Panc1 (cell line): Measurements from ENCODE around the gene USP31. TPM values are rescaled to one million over a fixed set of nuclear protein-coding genes. Genes with fewer than 3 reads are reported as not detected.

Source experiments
- ATAC-seq: fragments of 200-7000 bp; cut with Tn5 transposase; 2 replicates; pipeline ENCODE4 v1.9.1; 2020; ENCODE audit warnings: mild to moderate bottlenecking, moderate library complexity
- BruUV-seq: library from RNA; stranded (reverse); fragments of 400-500 nt; replicated peaks from 2 replicates; lab custom pipeline; 2021; lab: Mats Ljungman, UMichigan
- CTCF ChIA-PET: fragments of 300-600 bp; sonication (Branson Sonifier 250); formaldehyde crosslinking; loops from one replicate; lab custom pipeline; 2022; ENCODE audit warnings: antibody characterized with exemption; lab: Charles Lee
- POLR2A ChIA-PET: fragments of 300-600 bp; sonication (Branson Sonifier 250); formaldehyde crosslinking; loops from one replicate; lab custom pipeline; 2022; ENCODE audit warnings: antibody characterized with exemption; lab: Charles Lee
- DNase-seq: peaks from one replicate; pipeline ENCODE4 v3.0.0-alpha.2; 2010; ENCODE audit warnings: low read depth, low spot score
- H3K27ac ChIP-seq: 2 replicates; pipeline ENCODE4 v1.5.1; 2011; ENCODE audit warnings: mild to moderate bottlenecking, low read length, inconsistent platforms
- H3K27me3 ChIP-seq: fragments of 200-500 bp; sonication (Bioruptor generic); 2 replicates; pipeline ENCODE4 v1.6.0; 2014; ENCODE audit warnings: low read length, inconsistent platforms; ENCODE audit not compliant: control insufficient read depth, insufficient read depth
- H3K36me3 ChIP-seq: fragments of 200-500 bp; sonication (Bioruptor generic); 2 replicates; pipeline ENCODE4 v1.5.1; 2014; ENCODE audit warnings: inconsistent platforms, mild to moderate bottlenecking, low read length, moderate library complexity; ENCODE audit not compliant: control insufficient read depth, insufficient read depth
- H3K4me1 ChIP-seq: 2 replicates; pipeline ENCODE4 v1.5.1; 2011; ENCODE audit warnings: inconsistent platforms, mild to moderate bottlenecking, low read length, moderate library complexity; ENCODE audit not compliant: control insufficient read depth, insufficient read depth
- H3K4me3 ChIP-seq, 2 experiments: 2 replicates each; pipeline ENCODE4 v1.5.1; 2011 to 2012; ENCODE audit warnings: low read depth in 2 of 2, low read length in 2 of 2, mild to moderate bottlenecking in 2 of 2, inconsistent platforms in 1 of 2, moderate library complexity in 1 of 2
- H3K9me3 ChIP-seq: fragments of 200-500 bp; sonication (Bioruptor generic); 2 replicates; pipeline ENCODE4 v1.5.1; 2014; ENCODE audit warnings: low read depth, mild to moderate bottlenecking, inconsistent platforms, low read length, moderate library complexity; ENCODE audit not compliant: control insufficient read depth, insufficient read depth
- POLR2AphosphoS5 ChIP-seq: IDR thresholded peaks from 2 replicates; pipeline ENCODE4 v1.6.1; 2012; ENCODE audit warnings: mild to moderate bottlenecking, low read depth, low read length, moderate library complexity
- SIN3A ChIP-seq: IDR thresholded peaks from 2 replicates; pipeline ENCODE4 v1.6.1; 2012; ENCODE audit warnings: low read depth, mild to moderate bottlenecking, low read length, moderate library complexity, borderline replicate concordance; ENCODE audit not compliant: insufficient read depth
- TCF7L2 ChIP-seq: IDR thresholded peaks from 2 replicates; pipeline ENCODE4 v1.6.1; 2011; ENCODE audit warnings: mild to moderate bottlenecking, low read depth, low read length, inconsistent platforms
- in situ Hi-C: cut with HindIII; loops from 2 replicates; pipeline ENCODE4 v1.10.0; 2016; ENCODE audit warnings: low sequenced_read_pairs, low pct_unique_long_range_greater_than_20kb
- intact Hi-C: fragments of 100-400 bp; cut with micrococcal nuclease; formaldehyde crosslinking; loops from one replicate; pipeline ENCODE4 v1.10.0; 2022; ENCODE audit not compliant: unreplicated experiment
- total RNA-seq: library from RNA; stranded (reverse); gene quantifications from one replicate; pipeline ENCODE4 v1.2.1, GENCODE V29; 2021; ENCODE audit not compliant: unreplicated experiment
- TF ChIP-seq, protein P1 (sequence below): fragments of 450-650 bp; IDR thresholded peaks from 2 replicates; pipeline ENCODE4 v1.5.1; 2017; ENCODE audit warnings: mild to moderate bottlenecking
- TF ChIP-seq, protein P2 (sequence below), 2 experiments: IDR thresholded peaks; 2 replicates each; pipeline ENCODE4 v1.6.1; 2011 to 2012; ENCODE audit warnings: low read depth in 2 of 2, control low read depth in 1 of 2, low read length in 1 of 2, mild to moderate bottlenecking in 1 of 2, moderate library complexity in 1 of 2; ENCODE audit not compliant: insufficient read depth in 1 of 2

USP31 gene
- total RNA-seq, 1 experiment from 2014 or later: 27.2 TPM

DNA sequence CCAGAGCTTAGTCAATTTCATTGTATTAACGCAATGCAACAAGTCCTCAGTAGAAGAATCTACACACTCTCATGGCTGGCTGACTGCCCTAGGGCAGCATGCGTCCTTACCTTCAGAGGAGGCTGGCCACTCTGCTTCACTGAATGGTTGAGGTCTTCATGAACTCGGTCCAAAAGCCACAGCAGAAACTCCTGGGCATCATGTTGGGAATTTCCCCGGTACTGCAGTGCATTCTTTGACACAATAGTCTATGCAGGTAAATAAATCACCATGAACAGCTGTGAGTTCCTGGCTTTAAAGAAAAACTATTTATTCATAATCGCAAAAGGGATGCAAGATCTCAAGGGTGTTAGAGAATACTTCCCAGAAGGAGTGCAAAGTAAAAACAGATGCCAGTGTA lies 41.3 kb downstream of the USP31 start:
- ATAC-seq: no peak
- peaks cover under 1% of the 10 kb centered on the region; the same call in 1 of the 2 replicates for H3K36me3 ChIP-seq
- BruUV-seq: no TSS peak
- no peak overlapping the region for H3K27ac ChIP-seq
- H3K4me1 ChIP-seq: no peaks in the 10 kb centered on the region
- no peak for DNase-seq
- no peaks in the 10 kb centered on the region for H3K9me3 ChIP-seq
- in situ Hi-C loops: no loop called here
- H3K27me3 ChIP-seq: no peaks in the 10 kb centered on the region
- no peak overlapping the region for H3K4me3 ChIP-seq
- TF ChIP-seq POLR2AphosphoS5 (no peak), TCF7L2 (no peak), SIN3A (no peak)
- TF ChIP-seq, protein P1, sequence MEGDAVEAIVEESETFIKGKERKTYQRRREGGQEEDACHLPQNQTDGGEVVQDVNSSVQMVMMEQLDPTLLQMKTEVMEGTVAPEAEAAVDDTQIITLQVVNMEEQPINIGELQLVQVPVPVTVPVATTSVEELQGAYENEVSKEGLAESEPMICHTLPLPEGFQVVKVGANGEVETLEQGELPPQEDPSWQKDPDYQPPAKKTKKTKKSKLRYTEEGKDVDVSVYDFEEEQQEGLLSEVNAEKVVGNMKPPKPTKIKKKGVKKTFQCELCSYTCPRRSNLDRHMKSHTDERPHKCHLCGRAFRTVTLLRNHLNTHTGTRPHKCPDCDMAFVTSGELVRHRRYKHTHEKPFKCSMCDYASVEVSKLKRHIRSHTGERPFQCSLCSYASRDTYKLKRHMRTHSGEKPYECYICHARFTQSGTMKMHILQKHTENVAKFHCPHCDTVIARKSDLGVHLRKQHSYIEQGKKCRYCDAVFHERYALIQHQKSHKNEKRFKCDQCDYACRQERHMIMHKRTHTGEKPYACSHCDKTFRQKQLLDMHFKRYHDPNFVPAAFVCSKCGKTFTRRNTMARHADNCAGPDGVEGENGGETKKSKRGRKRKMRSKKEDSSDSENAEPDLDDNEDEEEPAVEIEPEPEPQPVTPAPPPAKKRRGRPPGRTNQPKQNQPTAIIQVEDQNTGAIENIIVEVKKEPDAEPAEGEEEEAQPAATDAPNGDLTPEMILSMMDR: no peak
- TF ChIP-seq, protein P2, sequence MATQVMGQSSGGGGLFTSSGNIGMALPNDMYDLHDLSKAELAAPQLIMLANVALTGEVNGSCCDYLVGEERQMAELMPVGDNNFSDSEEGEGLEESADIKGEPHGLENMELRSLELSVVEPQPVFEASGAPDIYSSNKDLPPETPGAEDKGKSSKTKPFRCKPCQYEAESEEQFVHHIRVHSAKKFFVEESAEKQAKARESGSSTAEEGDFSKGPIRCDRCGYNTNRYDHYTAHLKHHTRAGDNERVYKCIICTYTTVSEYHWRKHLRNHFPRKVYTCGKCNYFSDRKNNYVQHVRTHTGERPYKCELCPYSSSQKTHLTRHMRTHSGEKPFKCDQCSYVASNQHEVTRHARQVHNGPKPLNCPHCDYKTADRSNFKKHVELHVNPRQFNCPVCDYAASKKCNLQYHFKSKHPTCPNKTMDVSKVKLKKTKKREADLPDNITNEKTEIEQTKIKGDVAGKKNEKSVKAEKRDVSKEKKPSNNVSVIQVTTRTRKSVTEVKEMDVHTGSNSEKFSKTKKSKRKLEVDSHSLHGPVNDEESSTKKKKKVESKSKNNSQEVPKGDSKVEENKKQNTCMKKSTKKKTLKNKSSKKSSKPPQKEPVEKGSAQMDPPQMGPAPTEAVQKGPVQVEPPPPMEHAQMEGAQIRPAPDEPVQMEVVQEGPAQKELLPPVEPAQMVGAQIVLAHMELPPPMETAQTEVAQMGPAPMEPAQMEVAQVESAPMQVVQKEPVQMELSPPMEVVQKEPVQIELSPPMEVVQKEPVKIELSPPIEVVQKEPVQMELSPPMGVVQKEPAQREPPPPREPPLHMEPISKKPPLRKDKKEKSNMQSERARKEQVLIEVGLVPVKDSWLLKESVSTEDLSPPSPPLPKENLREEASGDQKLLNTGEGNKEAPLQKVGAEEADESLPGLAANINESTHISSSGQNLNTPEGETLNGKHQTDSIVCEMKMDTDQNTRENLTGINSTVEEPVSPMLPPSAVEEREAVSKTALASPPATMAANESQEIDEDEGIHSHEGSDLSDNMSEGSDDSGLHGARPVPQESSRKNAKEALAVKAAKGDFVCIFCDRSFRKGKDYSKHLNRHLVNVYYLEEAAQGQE (IDR thresholded peaks at IDR 0.05; ENCODE audit: insufficient read depth in 1 of 2, low read depth in 2 of 2, low read length in 1 of 2): no peak
- CTCF ChIA-PET: no interaction called here
- intact Hi-C loops: no loop called here
- POLR2A ChIA-PET: no interaction called here

DNA sequence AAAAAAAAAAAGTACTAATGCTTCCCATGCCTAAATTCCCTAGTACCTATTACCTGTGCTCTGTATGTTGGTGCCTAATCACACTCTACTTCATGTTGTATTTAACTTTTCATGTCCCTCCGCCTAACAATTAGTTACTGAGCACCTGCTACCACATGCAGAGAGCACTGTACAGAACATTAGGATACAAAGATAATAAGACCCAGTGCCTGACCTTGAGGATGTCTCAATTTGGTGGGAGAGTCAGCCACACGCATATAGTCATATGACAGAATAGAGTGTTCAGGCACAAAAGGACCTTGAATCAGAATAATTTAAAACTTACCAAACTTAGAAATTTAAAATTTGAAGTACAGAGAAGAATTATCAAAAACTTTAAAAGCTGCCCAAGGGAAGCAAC lies 42.1 kb downstream of the USP31 start:
- no peak for ATAC-seq
- CTCF ChIA-PET: no interaction called here
- H3K9me3 ChIP-seq: no peaks in the 10 kb centered on the region
- TF ChIP-seq SIN3A (no peak), POLR2AphosphoS5 (no peak), TCF7L2 (no peak)
- TF ChIP-seq, protein P1: no peak
- TF ChIP-seq, protein P2 (IDR thresholded peaks at IDR 0.05; ENCODE audit: insufficient read depth in 1 of 2, low read depth in 2 of 2, low read length in 1 of 2): no peak
- no peak overlapping the region for H3K4me3 ChIP-seq
- no TSS peak for BruUV-seq
- intact Hi-C loops (no loop called here), in situ Hi-C loops (no loop called here)
- H3K27ac ChIP-seq: no peak overlapping the region
- no peak for DNase-seq
- POLR2A ChIA-PET: interaction anchor here (0.7 kb wide), 1 partner anchor 249 kb away, joined by 6 read pairs; no protein-coding TSS in a partner anchor
- no peaks in the 10 kb centered on the region for H3K27me3 ChIP-seq
- no peaks in the 10 kb centered on the region for H3K4me1 ChIP-seq
- H3K36me3 ChIP-seq: peaks cover 3% of the 10 kb centered on the region; the same call in 1 of the 2 replicates
